ENCODE data around the gene ZMYND12. TPM values are rescaled to one million over a fixed set of nuclear protein-coding genes. Genes with fewer than 3 reads are reported as not detected.

ZMYND12 gene
- total RNA-seq, 1 experiment from 2014 or later, result 0.32 TPM

DNA sequence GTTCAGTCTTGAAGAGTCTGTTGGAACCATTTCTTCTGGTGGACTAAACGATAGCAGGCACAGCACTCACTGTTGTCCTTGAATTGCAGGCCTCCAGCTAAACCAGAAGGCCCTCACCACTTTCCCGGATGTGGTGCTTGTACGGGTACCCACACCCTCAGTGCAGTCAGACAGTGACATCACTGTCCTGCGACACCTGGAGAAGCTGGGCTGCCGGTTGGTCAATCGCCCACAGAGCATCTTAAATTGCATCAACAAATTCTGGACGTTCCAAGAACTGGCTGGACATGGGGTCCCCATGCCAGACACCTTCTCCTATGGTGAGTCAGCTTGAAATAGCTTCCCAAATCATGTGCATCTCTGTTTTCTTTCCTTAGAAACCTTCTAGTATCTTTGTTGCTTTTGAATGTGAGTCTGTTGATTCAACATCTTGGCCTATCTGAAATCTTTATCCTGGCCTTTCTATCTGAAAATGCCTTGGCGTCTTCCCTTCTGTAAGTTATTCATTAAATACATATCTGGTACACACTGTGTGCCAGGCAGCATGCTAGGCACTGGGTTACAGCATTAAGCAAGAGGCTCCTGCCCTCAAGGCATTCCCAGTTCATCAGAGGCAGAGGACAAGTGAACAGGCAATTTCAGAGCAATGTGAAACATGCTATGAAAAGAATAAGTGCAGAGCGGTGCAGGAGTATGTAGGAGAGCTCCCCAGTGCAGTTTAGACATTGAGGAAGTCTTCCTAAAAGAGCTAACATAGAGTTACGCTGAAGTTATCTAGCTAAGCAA is 56.3 kb downstream of the ZMYND12 start:
- DNase-seq (ENCODE audit: extremely low read depth, low read depth), result no peak

DNA sequence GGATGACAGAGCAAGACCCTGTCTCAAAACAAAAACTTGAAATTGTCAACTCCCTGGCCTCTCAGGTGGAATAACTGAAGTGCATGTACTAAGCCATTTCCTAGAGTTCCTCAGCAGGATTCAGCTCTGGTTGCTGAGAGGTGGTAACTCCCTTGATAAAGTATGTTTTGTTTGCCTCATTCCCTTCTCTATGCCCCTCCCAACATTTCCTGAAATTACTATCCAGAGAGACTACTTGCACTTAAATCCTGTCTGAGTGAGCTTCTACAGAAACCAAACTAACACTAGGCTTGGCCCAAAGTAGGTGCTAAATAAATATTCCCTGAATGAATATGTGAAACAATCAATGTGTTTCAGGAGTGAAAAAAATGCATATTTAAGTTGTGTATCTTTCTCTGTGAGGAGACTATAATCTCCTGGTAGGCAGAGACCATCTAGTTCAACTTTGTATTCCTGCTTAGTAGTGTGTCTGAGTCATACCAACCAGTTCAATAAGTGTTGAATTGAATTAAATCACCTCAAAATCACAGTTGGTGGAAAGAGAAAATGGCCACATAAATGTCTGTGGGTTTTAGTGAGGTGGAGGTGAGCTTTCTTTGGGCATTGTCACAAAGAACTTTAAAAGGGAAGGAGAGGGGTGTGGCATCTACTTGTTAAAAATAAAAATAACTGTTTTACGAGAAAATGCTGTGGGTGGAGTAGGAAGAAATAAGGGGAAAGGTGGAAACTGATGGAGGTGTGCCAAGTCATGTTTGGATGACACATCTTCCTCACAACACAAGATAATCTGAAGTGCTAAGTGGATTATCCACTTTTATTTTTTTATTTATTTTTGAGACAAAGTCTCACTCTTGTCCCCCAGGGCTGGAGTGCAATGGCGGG is 62.6 kb downstream of the ZMYND12 start:
- no peak for DNase-seq (ENCODE audit: extremely low read depth, low read depth)

DNA sequence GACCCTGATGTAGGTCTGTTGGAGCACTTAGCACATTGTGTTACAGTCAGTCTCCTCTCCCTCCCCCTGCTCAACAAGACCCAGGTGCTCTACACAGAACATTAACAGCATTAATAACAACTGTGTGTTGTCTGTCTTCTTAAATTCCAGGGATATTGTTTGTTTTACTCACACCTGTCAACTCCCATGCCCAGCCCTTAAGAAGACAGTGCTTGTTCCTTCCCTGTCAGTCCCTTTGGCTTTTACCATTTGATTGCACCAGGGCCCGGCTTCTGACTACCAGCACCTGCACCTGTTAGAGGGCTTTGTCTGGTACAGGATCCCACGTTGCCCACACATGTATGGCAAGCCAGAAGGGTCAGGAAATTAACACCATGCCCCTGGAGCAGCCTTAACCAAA is 63.6 kb downstream of the ZMYND12 start:
- DNase-seq (ENCODE audit: extremely low read depth, low read depth), result no peak

DNA sequence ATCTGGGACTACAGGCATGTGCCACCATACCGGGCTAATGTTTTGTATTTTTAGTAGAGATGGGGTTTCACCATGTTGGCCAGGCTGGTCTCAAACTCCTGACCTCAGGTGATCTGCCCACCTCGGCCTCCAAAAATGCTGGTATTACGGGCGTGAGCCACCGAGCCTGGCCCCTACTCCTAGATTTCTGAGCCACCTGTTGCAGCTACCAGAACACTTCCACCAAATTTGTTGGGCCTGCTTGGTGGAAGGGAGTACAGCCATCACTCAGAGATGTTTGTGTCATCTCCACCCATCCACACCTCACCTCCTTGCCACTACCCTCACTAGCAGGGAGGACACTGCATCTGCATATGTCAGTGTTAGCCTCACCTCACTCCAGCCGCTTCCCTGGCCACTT is 69.8 kb downstream of the ZMYND12 start:
- no peak for DNase-seq (ENCODE audit: extremely low read depth, low read depth)

DNA sequence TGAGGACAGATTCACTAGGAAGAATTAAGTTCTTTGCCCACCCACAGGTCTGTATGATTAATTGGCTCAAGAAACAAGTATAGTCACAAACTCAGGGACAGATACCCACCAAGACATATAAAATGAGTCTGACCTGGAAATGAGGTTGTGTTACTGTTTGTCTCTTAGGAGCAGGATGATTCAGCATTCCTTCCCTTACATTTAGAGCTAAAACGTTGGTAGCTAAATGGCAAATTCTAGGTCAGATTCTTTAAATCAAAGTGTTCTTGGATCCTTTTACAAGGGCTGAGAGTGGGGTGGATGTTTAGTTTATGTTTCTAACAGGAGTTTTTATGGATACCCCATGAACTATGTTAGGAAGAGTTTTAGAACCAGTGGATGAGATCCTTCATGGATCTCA is 70.5 kb downstream of the ZMYND12 start:
- DNase-seq (ENCODE audit: extremely low read depth, low read depth), result peak; percentile 23

DNA sequence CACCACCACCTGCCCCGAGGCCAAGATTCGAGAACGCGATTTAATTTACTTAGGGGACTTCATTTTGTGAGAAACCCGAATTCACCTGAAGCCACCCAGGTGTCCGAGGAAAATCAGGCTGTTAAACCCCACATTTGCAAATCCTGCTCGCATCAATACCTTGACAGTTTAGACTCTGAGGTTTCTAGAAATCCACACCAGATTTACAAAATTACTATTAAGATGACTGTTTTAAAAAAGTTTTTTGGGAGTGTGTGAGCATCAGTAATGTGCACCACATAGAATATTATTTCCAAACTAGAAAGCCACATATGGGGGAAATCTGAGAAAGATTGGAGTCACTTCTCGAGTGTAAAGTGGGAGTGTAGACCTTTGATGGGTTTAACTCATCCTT is 74.5 kb downstream of the ZMYND12 start:
- DNase-seq (ENCODE audit: extremely low read depth, low read depth), result no peak

DNA sequence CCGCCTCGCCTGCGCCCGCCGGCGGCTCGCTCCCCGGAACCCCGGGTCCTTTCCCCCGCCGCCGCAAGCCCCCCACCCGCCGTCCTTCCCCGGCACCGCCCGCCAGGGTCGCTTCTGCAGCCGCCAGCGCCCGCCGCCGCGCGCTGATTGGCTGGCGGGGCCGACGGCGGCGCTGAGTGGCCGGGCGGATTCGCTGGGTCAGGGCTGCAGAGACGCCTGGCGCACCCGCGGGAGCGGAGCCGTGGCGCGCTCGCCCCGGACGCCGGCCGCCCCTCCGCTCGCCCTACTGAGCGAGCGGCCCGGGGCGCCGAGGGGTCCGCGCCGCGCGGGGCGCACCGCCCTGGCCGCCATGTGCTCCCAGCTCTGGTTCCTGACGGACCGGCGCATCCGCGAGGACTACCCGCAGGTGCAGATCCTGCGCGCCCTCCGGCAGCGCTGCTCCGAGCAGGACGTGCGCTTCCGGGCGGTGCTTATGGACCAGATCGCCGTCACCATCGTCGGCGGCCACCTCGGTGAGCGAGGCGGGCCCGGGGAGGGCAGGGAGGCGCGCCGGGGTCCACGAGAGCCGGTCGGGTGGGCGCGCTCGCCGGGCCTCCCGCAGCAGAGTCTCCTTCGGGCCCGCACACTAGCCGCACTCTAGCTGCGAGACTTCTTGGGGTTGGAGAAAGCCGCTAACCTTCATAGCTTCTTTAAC is 75.1 kb downstream of the ZMYND12 start, which contains the start of gene RIMKLA:
TSS of gene RIMKLA (plus strand) at position 207 of the 694 bp plus-strand sequence. CDS start at position 350, 143 bp downstream.
- DNase-seq (ENCODE audit: extremely low read depth, low read depth), result peak; percentile 25

Small RNA genes within 50 kb of the gene (small RNA-seq; reads per million reads assigned to genes)
- 0 reads per million in 2 experiments for gene TMSB4XP1

Other genes starting within 250 kb of the ZMYND12 start
- gene FOXJ3, start 120.8 kb downstream of the ZMYND12 start, total RNA-seq (2014; rRNA removed; shearing (Covaris generic)), result 24.0 and 30.0 TPM in 2 replicates
- gene RIMKLA, start 75.2 kb downstream of the ZMYND12 start, total RNA-seq (2014; rRNA removed; shearing (Covaris generic)), result 2.7 TPM in 2 replicates
- 57.6 and 65.1 TPM in 2 replicates for gene PPCS, start 521 bp upstream of the ZMYND12 start, total RNA-seq (2014; rRNA removed; shearing (Covaris generic))
- 0.09 and 0.84 TPM in 2 replicates for gene CCDC30, start 7.3 kb upstream of the ZMYND12 start, total RNA-seq (2014; rRNA removed; shearing (Covaris generic))
- 34.5 and 40.4 TPM in 2 replicates for gene PPIH, start 202.4 kb upstream of the ZMYND12 start, total RNA-seq (2014; rRNA removed; shearing (Covaris generic))
- 1,027 and 1,037 TPM in 2 replicates for gene YBX1, start 226.4 kb upstream of the ZMYND12 start, total RNA-seq (2014; rRNA removed; shearing (Covaris generic))

Data from NCI-H460 (cell line).